WTC11 (cell line): ENCODE measurements around the gene ZDHHC11B.
"Not testable (repeated sequence)": the region's sequence is repeated elsewhere in the genome, so short reads cannot be mapped to it uniquely, and the experiment has no call there.

ENCODE experiments used
- ATF3 ChIP-seq: sonication (generic); formaldehyde crosslinking; conservative IDR thresholded peaks from 2 replicates; pipeline ENCODE4 v1.8.1; 2022; ENCODE audit warnings: mild to moderate bottlenecking, missing genetic modification reagents
- CTCF ChIP-seq: fragments of 200-600 bp; IDR thresholded peaks from 2 replicates; pipeline ENCODE4 v1.8.0; 2022; ENCODE audit warnings: antibody characterized with exemption
- ESRRA ChIP-seq: sonication (generic); formaldehyde crosslinking; IDR thresholded peaks from 2 replicates; pipeline ENCODE4 v1.8.1; 2022; ENCODE audit warnings: mild to moderate bottlenecking, missing genetic modification reagents, borderline replicate concordance
- HMGXB4 ChIP-seq: sonication (generic); formaldehyde crosslinking; IDR thresholded peaks from 2 replicates; pipeline ENCODE4 v1.8.1; 2023; ENCODE audit warnings: mild to moderate bottlenecking, moderate library complexity, missing genetic modification reagents
- JAZF1 ChIP-seq: fragments of 250-450 bp; sonication (Bioruptor Pico); IDR thresholded peaks from 2 replicates; pipeline ENCODE4 v1.9.0; 2021; ENCODE audit warnings: moderate library complexity, mild to moderate bottlenecking, inconsistent platforms
- NR2C2 ChIP-seq: sonication (generic); formaldehyde crosslinking; IDR thresholded peaks from 2 replicates; pipeline ENCODE4 v1.8.0; 2022; ENCODE audit warnings: mild to moderate bottlenecking, missing genetic modification reagents
- TCF7 ChIP-seq: sonication (generic); formaldehyde crosslinking; IDR thresholded peaks from 2 replicates; pipeline ENCODE4 v1.8.0; 2022; ENCODE audit warnings: mild to moderate bottlenecking, low read depth, missing genetic modification reagents, moderate library complexity
- USF2 ChIP-seq: sonication (generic); formaldehyde crosslinking; IDR thresholded peaks from 2 replicates; pipeline ENCODE4 v1.8.1; 2023; ENCODE audit warnings: mild to moderate bottlenecking, missing genetic modification reagents, moderate library complexity
- ZNF232 ChIP-seq: sonication (generic); formaldehyde crosslinking; IDR thresholded peaks from 2 replicates; pipeline ENCODE4 v1.8.0; 2022; ENCODE audit warnings: mild to moderate bottlenecking, missing genetic modification reagents
- ZNF423 ChIP-seq: fragments of 250-450 bp; sonication (Bioruptor Pico); IDR thresholded peaks from 2 replicates; pipeline ENCODE4 v2.1.2; 2022; ENCODE audit warnings: mild to moderate bottlenecking, moderate library complexity
- ZNF512 ChIP-seq: sonication (generic); formaldehyde crosslinking; IDR thresholded peaks from 2 replicates; pipeline ENCODE4 v1.8.1; 2022; ENCODE audit warnings: missing genetic modification reagents, borderline replicate concordance

GRCh38 chr5:770585-770984 lies 13.9 kb downstream of the ZDHHC11B start:
- not testable (repeated sequence) for TF ChIP-seq CTCF; JAZF1 (CRISPR knock-in tag); ESRRA (CRISPR knock-in tag); ZNF512; USF2 (CRISPR knock-in tag); TCF7 (CRISPR knock-in tag); ZNF423 (CRISPR knock-in tag); ATF3; ZNF232 (CRISPR knock-in tag); HMGXB4 (CRISPR knock-in tag); NR2C2 (CRISPR knock-in tag)
